A549 (cell line): ENCODE measurements around the gene MAML3.

Experiments
- CBX2 ChIP-seq: fragments of 200-600 bp; sonication (generic); IDR thresholded peaks from 2 replicates; pipeline ENCODE4 v1.6.1; 2016; ENCODE audit warnings: low read depth, mild to moderate bottlenecking, borderline replicate concordance
- CEBPB ChIP-seq, 2 experiments: fragments of >200 bp in 1 of 2; sonication (Bioruptor Twin) in 1 of 2; formaldehyde crosslinking in 1 of 2; IDR thresholded peaks; 2 replicates each; pipeline ENCODE4 v1.6.1; 2012 to 2016
- CTCF ChIP-seq: fragments of >200 bp; sonication (Bioruptor Twin); formaldehyde crosslinking; IDR thresholded peaks from 3 replicates; pipeline ENCODE4 v1.5.1; 2016
- EP300 ChIP-seq, 2 experiments: fragments of >200 bp; sonication (Bioruptor Twin); formaldehyde crosslinking; IDR thresholded peaks; 2 replicates in 1 of 2; 3 replicates in 1 of 2; pipeline ENCODE4 v1.6.1; 2016 to 2017
- FOSL2 ChIP-seq, 2 experiments: fragments of 450-650 bp in 1 of 2; fragments of >200 bp in 1 of 2; sonication (Bioruptor Twin) in 1 of 2; formaldehyde crosslinking; IDR thresholded peaks; 2 replicates each; pipeline versions ENCODE4 v1.5.0 to v1.6.1; 2016 to 2020; ENCODE audit warnings: mild to moderate bottlenecking in 1 of 2, moderate library complexity in 1 of 2
- MAX ChIP-seq: IDR thresholded peaks from 2 replicates; pipeline ENCODE4 v1.6.1; 2012
- NFE2L2 ChIP-seq: fragments of 150-350 bp; conservative IDR thresholded peaks from 2 replicates; pipeline ENCODE4 v1.6.1; 2014; ENCODE audit warnings: low read length
- PHF8 ChIP-seq: fragments of 200-600 bp; sonication (generic); IDR thresholded peaks from 2 replicates; pipeline ENCODE4 v1.6.1; 2016; ENCODE audit warnings: low read depth, mild to moderate bottlenecking, antibody characterized with exemption, moderate library complexity, borderline replicate concordance
- SMC3 ChIP-seq: fragments of >200 bp; sonication (Bioruptor Twin); formaldehyde crosslinking; IDR thresholded peaks from 3 replicates; pipeline ENCODE4 v1.6.1; 2018; ENCODE audit warnings: inconsistent platforms
- USF2 ChIP-seq: fragments of 450-650 bp; IDR thresholded peaks from 2 replicates; pipeline ENCODE4 v1.6.1; 2014; ENCODE audit warnings: antibody characterized with exemption
- ZNF302 ChIP-seq: fragments of 250-450 bp; sonication (Bioruptor Pico); IDR thresholded peaks from 2 replicates; pipeline ENCODE4 v1.9.0; 2021; ENCODE audit warnings: inconsistent platforms, mild to moderate bottlenecking, moderate library complexity

- TF ChIP-seq CTCF (no peak), MAX (no peak), PHF8 (no peak), CEBPB (IDR thresholded peaks at IDR 0.05) (no peak), CBX2 (no peak), FOSL2 (IDR thresholded peaks at IDR 0.05) (no peak), FOSL2 (CRISPR knock-in tag; IDR thresholded peaks at IDR 0.05) (no peak), ZNF302 (no peak), EP300 (IDR thresholded peaks at IDR 0.05) (no peak), NFE2L2 (no peak), SMC3 (no peak), USF2 (no peak)
Observed at GRCh38 chr4:139728840-139729239, 425.1 kb downstream of the MAML3 start.
